WTC11 (cell line): ENCODE measurements around the gene STX18. TPM values are rescaled to one million over a fixed set of nuclear protein-coding genes. Genes with fewer than 3 reads are reported as not detected.

Experiments used
- ATAC-seq: fragments of 200-7000 bp; cut with Tn5 transposase; 2 replicates; pipeline ENCODE4 v1.10.0; 2021; ENCODE audit warnings: mild to moderate bottlenecking, moderate library complexity
- CTCF ChIA-PET: fragments of 300-600 bp; sonication (Branson Sonifier 250); formaldehyde crosslinking; loops from one replicate; lab custom pipeline; 2021; ENCODE audit warnings: antibody characterized with exemption; lab: Charles Lee
- POLR2A ChIA-PET: fragments of 350-600 bp; sonication (Branson Sonifier 250); formaldehyde crosslinking; loops from one replicate; lab custom pipeline; 2021; ENCODE audit warnings: antibody characterized with exemption; lab: Charles Lee
- DNase-seq: peaks from one replicate; pipeline ENCODE4 v3.0.0; 2021; ENCODE audit warnings: low spot score
- H3K27ac Mint-ChIP-seq: 2 replicates; pipeline ENCODE4 v1.8.0; 2021; ENCODE audit warnings: mixed read lengths
- H3K27me3 Mint-ChIP-seq: 2 replicates; pipeline ENCODE4 v1.8.0; 2021; ENCODE audit warnings: low read depth, mild to moderate bottlenecking, moderate library complexity, mixed read lengths
- H3K36me3 Mint-ChIP-seq: 2 replicates; pipeline ENCODE4 v1.8.0; 2021; ENCODE audit warnings: mixed read lengths
- H3K4me1 Mint-ChIP-seq: 2 replicates; pipeline ENCODE4 v1.8.0; 2022; ENCODE audit warnings: mixed read lengths
- H3K4me3 Mint-ChIP-seq: 2 replicates; pipeline ENCODE4 v1.8.0; 2021; ENCODE audit warnings: mild to moderate bottlenecking, moderate library complexity, mixed read lengths
- H3K9me3 Mint-ChIP-seq: 2 replicates; pipeline ENCODE4 v1.8.0; 2021; ENCODE audit warnings: mixed read lengths
- AR ChIP-seq: fragments of 250-450 bp; sonication (Bioruptor Pico); IDR thresholded peaks from 2 replicates; pipeline ENCODE4 v1.9.0; 2021; ENCODE audit warnings: mild to moderate bottlenecking
- ATF1 ChIP-seq: sonication (generic); formaldehyde crosslinking; IDR thresholded peaks from 2 replicates; pipeline ENCODE4 v1.8.1; 2023; ENCODE audit warnings: mild to moderate bottlenecking, moderate library complexity, missing genetic modification reagents
- CDX4 ChIP-seq: fragments of 250-450 bp; sonication (Bioruptor Pico); IDR thresholded peaks from 2 replicates; pipeline ENCODE4 v1.9.0; 2021; ENCODE audit warnings: moderate library complexity, mild to moderate bottlenecking, inconsistent platforms, borderline replicate concordance
- CTCF ChIP-seq: fragments of 200-600 bp; IDR thresholded peaks from 2 replicates; pipeline ENCODE4 v1.8.0; 2022; ENCODE audit warnings: antibody characterized with exemption
- ELF4 ChIP-seq: sonication (generic); formaldehyde crosslinking; IDR thresholded peaks from 2 replicates; pipeline ENCODE4 v1.8.1; 2022; ENCODE audit warnings: low read depth, mild to moderate bottlenecking, moderate library complexity, missing genetic modification reagents
- FOXP1 ChIP-seq: sonication (generic); formaldehyde crosslinking; IDR thresholded peaks from 2 replicates; pipeline ENCODE4 v1.8.0; 2022; ENCODE audit warnings: missing genetic modification reagents, mild to moderate bottlenecking, moderate library complexity, borderline replicate concordance
- FOXP4 ChIP-seq: sonication (generic); formaldehyde crosslinking; IDR thresholded peaks from 2 replicates; pipeline ENCODE4 v1.8.0; 2022; ENCODE audit warnings: mild to moderate bottlenecking, missing genetic modification reagents
- HMGA2 ChIP-seq: fragments of 250-450 bp; sonication (Bioruptor Pico); IDR thresholded peaks from 2 replicates; pipeline ENCODE4 v1.4.0; 2021; ENCODE audit warnings: mild to moderate bottlenecking, moderate library complexity
- KAT7 ChIP-seq: sonication (generic); formaldehyde crosslinking; IDR thresholded peaks from 2 replicates; pipeline ENCODE4 v1.8.1; 2023; ENCODE audit warnings: missing genetic modification reagents, mild to moderate bottlenecking, borderline replicate concordance
- MYBL2 ChIP-seq: sonication (generic); formaldehyde crosslinking; IDR thresholded peaks from 2 replicates; pipeline ENCODE4 v1.8.1; 2023; ENCODE audit warnings: mild to moderate bottlenecking, moderate library complexity, missing genetic modification reagents
- NFE2L1 ChIP-seq: sonication (generic); formaldehyde crosslinking; IDR thresholded peaks from 2 replicates; pipeline ENCODE4 v1.8.1; 2023; ENCODE audit warnings: missing genetic modification reagents
- NR3C1 ChIP-seq: sonication (generic); formaldehyde crosslinking; conservative IDR thresholded peaks from 2 replicates; pipeline ENCODE4 v1.8.1; 2023; ENCODE audit warnings: low read depth, mild to moderate bottlenecking, missing genetic modification reagents
- PREB ChIP-seq: sonication (generic); formaldehyde crosslinking; IDR thresholded peaks from 2 replicates; pipeline ENCODE4 v1.8.1; 2022; ENCODE audit warnings: mild to moderate bottlenecking, missing genetic modification reagents, moderate library complexity, borderline replicate concordance
- RORB ChIP-seq: fragments of 250-450 bp; sonication (Bioruptor Pico); IDR thresholded peaks from 2 replicates; pipeline ENCODE4 v1.9.0; 2021; ENCODE audit warnings: mild to moderate bottlenecking
- ZMAT4 ChIP-seq: fragments of 250-450 bp; sonication (Bioruptor Pico); IDR thresholded peaks from 2 replicates; pipeline ENCODE4 v1.9.0; 2021; ENCODE audit warnings: mild to moderate bottlenecking
- ZNF232 ChIP-seq: sonication (generic); formaldehyde crosslinking; IDR thresholded peaks from 2 replicates; pipeline ENCODE4 v1.8.0; 2022; ENCODE audit warnings: mild to moderate bottlenecking, missing genetic modification reagents
- ZNF425 ChIP-seq: fragments of 250-450 bp; sonication (Bioruptor Pico); conservative IDR thresholded peaks from 2 replicates; pipeline ENCODE4 v1.9.0; 2021; ENCODE audit warnings: mild to moderate bottlenecking
- total RNA-seq: library from RNA; stranded (reverse); gene quantifications from 3 replicates; pipeline ENCODE4 v1.2.3, GENCODE V29; 2021

The STX18 gene
- total RNA-seq, 1 experiment from 2014 or later, result 16.9 TPM

- TF ChIP-seq PREB (CRISPR knock-in tag), result no peak
- no peak for TF ChIP-seq CDX4 (CRISPR knock-in tag)
- TF ChIP-seq NR3C1 (CRISPR knock-in tag), result no peak
- no peak for TF ChIP-seq NFE2L1
- no peak for TF ChIP-seq ZMAT4 (CRISPR knock-in tag)
Measured at GRCh38 chr4:4580494-4580893, 38.6 kb upstream of the STX18 start (continued).

GRCh38 chr4:4578981-4579380 lies 37.1 kb upstream of the STX18 start:
- ChIA-PET POLR2A (no interaction called here), CTCF (interaction anchor here (1.0 kb wide), 1 partner anchor 98 kb away, joined by 3 read pairs; no protein-coding TSS in a partner anchor)
- ATAC-seq, result no peak
- Mint-ChIP-seq H3K27me3 (peaks cover 22% of the 10 kb centered on the region), H3K9me3 (no peaks in the 10 kb centered on the region)
- TF ChIP-seq ZNF232 (CRISPR knock-in tag) (no peak), KAT7 (no peak), ATF1 (CRISPR knock-in tag) (no peak), FOXP1 (CRISPR knock-in tag) (no peak), RORB (CRISPR knock-in tag) (no peak), HMGA2 (no peak), MYBL2 (CRISPR knock-in tag) (no peak), FOXP4 (CRISPR knock-in tag) (no peak), ELF4 (no peak), AR (CRISPR knock-in tag) (no peak), CTCF (no peak), ZNF425 (CRISPR knock-in tag) (no peak)
- TF ChIP-seq, all 79 proteins: peak for 0
- H3K4me1 Mint-ChIP-seq, result peaks cover 30% of the 10 kb centered on the region
- peaks cover 3% of the 10 kb centered on the region; the same call in 1 of the 2 replicates for H3K36me3 Mint-ChIP-seq
- DNase-seq, result peak; percentile 31
- no peak overlapping the region for H3K4me3 Mint-ChIP-seq
- no peak overlapping the region for H3K27ac Mint-ChIP-seq
